MCF 10A (cell line): ENCODE measurements around the gene TULP3. TPM values are rescaled to one million over a fixed set of nuclear protein-coding genes. Genes with fewer than 3 reads are reported as not detected.

Experiments
- BruUV-seq: library from RNA; stranded (reverse); fragments of 400-500 nt; replicated peaks from 2 replicates; lab custom pipeline; 2021; lab: Mats Ljungman, UMichigan
- CTCF ChIA-PET: fragments of 300-600 bp; sonication (Branson Sonifier 250); formaldehyde crosslinking; extraction: SDS; loops from one replicate; lab custom pipeline; 2021; ENCODE audit warnings: antibody characterized with exemption, inconsistent platforms; lab: Yijun Ruan, JAX
- POLR2A ChIA-PET: fragments of 300-600, 350-650 bp; sonication (Branson Sonifier 250); formaldehyde crosslinking; extraction: SDS; loops from one replicate; lab custom pipeline; 2020; ENCODE audit warnings: antibody characterized with exemption, inconsistent platforms; lab: Yijun Ruan, JAX
- DNase-seq: peaks from one replicate; pipeline ENCODE4 v3.0.0-alpha.2; 2018; ENCODE audit not compliant: unreplicated experiment
- H3K27ac Mint-ChIP-seq: one replicate; pipeline ENCODE4 v1.8.0; 2022; ENCODE audit warnings: mild to moderate bottlenecking, low read depth, mixed read lengths; ENCODE audit not compliant: unreplicated experiment
- H3K27me3 Mint-ChIP-seq: one replicate; pipeline ENCODE4 v1.8.0; 2022; ENCODE audit warnings: mixed read lengths; ENCODE audit not compliant: insufficient read depth, unreplicated experiment
- H3K36me3 Mint-ChIP-seq: one replicate; pipeline ENCODE4 v1.8.0; 2022; ENCODE audit warnings: mild to moderate bottlenecking, moderate library complexity, mixed read lengths; ENCODE audit not compliant: insufficient read depth, unreplicated experiment
- H3K4me1 Mint-ChIP-seq: one replicate; pipeline ENCODE4 v1.8.0; 2022; ENCODE audit warnings: mixed read lengths; ENCODE audit not compliant: insufficient read depth, unreplicated experiment
- H3K4me3 Mint-ChIP-seq: one replicate; pipeline ENCODE4 v1.8.0; 2022; ENCODE audit warnings: mild to moderate bottlenecking, moderate library complexity, mixed read lengths; ENCODE audit not compliant: unreplicated experiment
- H3K9me3 Mint-ChIP-seq: one replicate; pipeline ENCODE4 v1.8.0; 2022; ENCODE audit warnings: mixed read lengths; ENCODE audit not compliant: unreplicated experiment
- intact Hi-C: fragments of 100-400 bp; cut with micrococcal nuclease; formaldehyde crosslinking; loops from 2 replicates; pipeline ENCODE4 v1.14.1; 2022
- total RNA-seq: library from RNA; stranded (reverse); gene quantifications from 2 replicates; pipeline ENCODE4 v1.2.3, GENCODE V29; 2022
- TF ChIP-seq, protein P1 (sequence below): fragments of 200-600 bp; IDR thresholded peaks from one replicate; pipeline ENCODE4 v1.8.0; 2022; ENCODE audit warnings: antibody characterized with exemption, mild to moderate bottlenecking; ENCODE audit not compliant: unreplicated experiment

Gene TULP3
- total RNA-seq, 1 experiment from 2014 or later: 36.2 TPM

DNA sequence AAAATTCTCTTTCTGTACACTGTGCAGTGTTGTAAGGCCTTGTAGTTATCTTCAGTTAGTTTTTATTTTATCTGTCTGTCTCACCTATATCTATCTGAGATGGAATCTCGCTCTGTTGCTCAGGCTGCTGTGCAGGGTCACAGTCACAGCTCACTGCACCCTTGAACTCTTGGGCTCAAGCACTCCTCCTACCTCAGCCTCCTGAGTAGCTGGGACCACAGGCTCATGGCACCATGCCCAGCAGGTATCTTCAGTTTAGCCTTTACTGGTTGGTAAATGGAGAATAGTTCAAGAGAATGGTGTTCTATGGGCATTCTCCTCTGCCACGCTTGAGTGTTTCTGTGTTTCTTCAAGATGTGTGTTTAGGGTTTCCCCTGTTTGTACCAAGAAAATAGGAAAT is 13.6 kb downstream of the TULP3 start:
- H3K27me3 Mint-ChIP-seq: no peaks in the 10 kb centered on the region
- BruUV-seq: no TSS peak
- no peaks in the 10 kb centered on the region for H3K9me3 Mint-ChIP-seq
- H3K36me3 Mint-ChIP-seq: peaks cover 17% of the 10 kb centered on the region
- DNase-seq: no peak
- no peaks in the 10 kb centered on the region for H3K4me1 Mint-ChIP-seq
- intact Hi-C loops: no loop called here
- H3K4me3 Mint-ChIP-seq: no peak overlapping the region
- no peak overlapping the region for H3K27ac Mint-ChIP-seq
- POLR2A ChIA-PET: no interaction called here
- CTCF ChIA-PET: interaction anchor here (0.9 kb wide), 1 partner anchor 9 kb away, joined by 4 read pairs; no protein-coding TSS in a partner anchor
- TF ChIP-seq, protein P1, sequence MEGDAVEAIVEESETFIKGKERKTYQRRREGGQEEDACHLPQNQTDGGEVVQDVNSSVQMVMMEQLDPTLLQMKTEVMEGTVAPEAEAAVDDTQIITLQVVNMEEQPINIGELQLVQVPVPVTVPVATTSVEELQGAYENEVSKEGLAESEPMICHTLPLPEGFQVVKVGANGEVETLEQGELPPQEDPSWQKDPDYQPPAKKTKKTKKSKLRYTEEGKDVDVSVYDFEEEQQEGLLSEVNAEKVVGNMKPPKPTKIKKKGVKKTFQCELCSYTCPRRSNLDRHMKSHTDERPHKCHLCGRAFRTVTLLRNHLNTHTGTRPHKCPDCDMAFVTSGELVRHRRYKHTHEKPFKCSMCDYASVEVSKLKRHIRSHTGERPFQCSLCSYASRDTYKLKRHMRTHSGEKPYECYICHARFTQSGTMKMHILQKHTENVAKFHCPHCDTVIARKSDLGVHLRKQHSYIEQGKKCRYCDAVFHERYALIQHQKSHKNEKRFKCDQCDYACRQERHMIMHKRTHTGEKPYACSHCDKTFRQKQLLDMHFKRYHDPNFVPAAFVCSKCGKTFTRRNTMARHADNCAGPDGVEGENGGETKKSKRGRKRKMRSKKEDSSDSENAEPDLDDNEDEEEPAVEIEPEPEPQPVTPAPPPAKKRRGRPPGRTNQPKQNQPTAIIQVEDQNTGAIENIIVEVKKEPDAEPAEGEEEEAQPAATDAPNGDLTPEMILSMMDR: no peak

DNA sequence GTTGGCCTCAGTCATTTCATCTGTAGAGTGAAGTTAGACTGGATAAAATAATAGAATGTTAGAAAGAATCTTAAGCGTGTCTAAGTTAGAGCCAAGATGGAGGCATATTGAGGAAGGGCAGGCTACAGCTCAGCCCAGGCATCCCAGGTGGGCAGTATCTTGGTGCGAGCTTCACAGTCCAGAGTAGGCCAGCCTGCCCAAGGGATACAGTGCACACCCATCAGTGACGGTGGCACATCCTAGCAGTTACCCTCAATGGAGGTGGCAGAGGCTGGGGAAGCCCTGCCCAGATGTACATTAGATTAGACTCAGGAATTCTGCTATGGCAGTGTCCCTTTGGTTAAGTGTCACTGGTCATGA is 21.5 kb downstream of the TULP3 start:
- Mint-ChIP-seq H3K4me1 (no peaks in the 10 kb centered on the region), H3K9me3 (no peaks in the 10 kb centered on the region), H3K27ac (no peak overlapping the region), H3K27me3 (no peaks in the 10 kb centered on the region), H3K36me3 (peaks cover 61% of the 10 kb centered on the region), H3K4me3 (no peak overlapping the region)
- POLR2A ChIA-PET: interaction anchor here (0.7 kb wide), 1 partner anchor 15 kb away, joined by 3 read pairs; no protein-coding TSS in a partner anchor
- TF ChIP-seq, protein P1: no peak
- BruUV-seq: no TSS peak
- intact Hi-C loops: no loop called here
- CTCF ChIA-PET: interaction anchor here (0.5 to 1.5 kb wide), 4 partner anchors 10 to 59 kb away, joined by 3 to 5 read pairs (median 3); no protein-coding TSS in a partner anchor
- DNase-seq: no peak

DNA sequence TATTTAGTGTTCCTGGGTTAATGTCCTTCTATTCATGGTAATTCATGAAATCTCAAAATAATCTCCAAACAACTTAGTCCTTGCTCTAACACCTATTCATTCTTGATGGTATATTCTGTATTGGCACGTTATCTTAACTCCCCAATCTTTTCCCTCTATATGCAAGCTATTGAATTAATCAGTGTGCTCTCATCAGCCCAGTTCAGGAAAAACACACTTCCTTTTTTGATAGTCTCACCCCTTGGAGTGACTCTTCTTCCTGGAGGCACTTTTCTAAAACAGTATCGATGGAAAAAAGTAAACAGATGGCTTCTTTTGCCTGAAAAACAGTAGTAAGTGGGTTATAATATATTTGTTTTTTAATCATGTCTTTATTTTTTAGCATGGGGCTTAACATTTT is 28.6 kb downstream of the TULP3 start:
- H3K4me1 Mint-ChIP-seq: peaks cover 5% of the 10 kb centered on the region
- H3K4me3 Mint-ChIP-seq: no peak overlapping the region
- no peak for DNase-seq
- H3K27me3 Mint-ChIP-seq: no peaks in the 10 kb centered on the region
- TF ChIP-seq, protein P1: no peak
- CTCF ChIA-PET: no interaction called here
- H3K36me3 Mint-ChIP-seq: peaks cover 68% of the 10 kb centered on the region
- no TSS peak for BruUV-seq
- no peak overlapping the region for H3K27ac Mint-ChIP-seq
- intact Hi-C loops: no loop called here
- no peaks in the 10 kb centered on the region for H3K9me3 Mint-ChIP-seq
- POLR2A ChIA-PET: no interaction called here

DNA sequence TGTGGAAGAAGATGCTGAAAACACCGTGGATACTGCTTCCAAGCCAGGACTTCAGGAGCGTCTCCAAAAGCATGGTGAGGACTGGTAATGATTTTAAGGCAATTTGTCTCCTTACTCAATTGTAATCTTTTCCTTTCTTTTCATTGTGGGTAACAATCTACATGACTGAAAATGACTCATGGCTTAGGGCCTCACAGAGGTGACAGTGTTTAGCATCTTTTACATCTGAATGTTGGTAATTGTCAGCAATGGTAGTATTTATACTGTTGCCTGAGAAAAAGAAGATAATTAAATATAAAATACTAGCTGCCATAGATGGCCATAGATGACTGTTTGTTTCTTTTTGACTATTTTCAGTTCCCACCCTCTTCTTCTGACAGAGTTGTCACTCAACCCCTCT is 31.6 kb downstream of the TULP3 start:
- ChIA-PET CTCF (interaction anchor here (0.5 to 1.3 kb wide), 3 partner anchors 10 to 336 kb away, joined by 3 read pairs; no protein-coding TSS in a partner anchor), POLR2A (interaction anchor here (0.6 to 0.7 kb wide), 2 partner anchors 55 to 136 kb away, joined by 3 read pairs; no protein-coding TSS in a partner anchor)
- BruUV-seq: no TSS peak
- H3K36me3 Mint-ChIP-seq: peaks cover 71% of the 10 kb centered on the region
- intact Hi-C loops: no loop called here
- H3K9me3 Mint-ChIP-seq: no peaks in the 10 kb centered on the region
- H3K4me3 Mint-ChIP-seq: no peak overlapping the region
- TF ChIP-seq, protein P1: no peak
- H3K4me1 Mint-ChIP-seq: peaks cover 5% of the 10 kb centered on the region
- no peaks in the 10 kb centered on the region for H3K27me3 Mint-ChIP-seq
- no peak overlapping the region for H3K27ac Mint-ChIP-seq
- DNase-seq: no peak
